ENCODE results near the gene IZUMO1.

Gene IZUMO1

GRCh38 chr19:48757089-48757675, 10.5 kb upstream of the IZUMO1 start:
- no peak for DNase-seq (ENCODE audit: low read depth)

GRCh38 chr19:48756686-48757085, 10.0 kb upstream of the IZUMO1 start:
- DNase-seq (ENCODE audit: low read depth): no peak

- DNase-seq (ENCODE audit: low read depth): no peak
These were observed 9.5 kb upstream of the IZUMO1 start for GRCh38 chr19:48756212-48756611.

- DNase-seq (ENCODE audit: low read depth): no peak
These were observed 9.1 kb upstream of the IZUMO1 start for GRCh38 chr19:48755787-48756186.

- no peak for DNase-seq (ENCODE audit: low read depth)
These were observed 8.5 kb upstream of the IZUMO1 start, which contains the start of gene FGF21 for GRCh38 chr19:48755084-48755641. Gene FGF21, plus strand, starts transcription at chr19:48755524. Its CDS starts 713 bp downstream, at chr19:48756237.

- DNase-seq (ENCODE audit: low read depth): no peak
These were observed 6.0 kb upstream of the IZUMO1 start, which contains the start of gene FUT1 for GRCh38 chr19:48752496-48753365. Gene FUT1, minus strand, starts transcription at chr19:48752641. Its CDS starts 1,360 bp downstream, at chr19:48751281.

- DNase-seq (ENCODE audit: low read depth): no peak
These were observed 5.3 kb upstream of the IZUMO1 start for GRCh38 chr19:48751845-48752495.

GRCh38 chr19:48750771-48751504, 4.2 kb upstream of the IZUMO1 start:
- DNase-seq (ENCODE audit: low read depth): no peak

GRCh38 chr19:48750351-48750750, 3.6 kb upstream of the IZUMO1 start:
- no peak for DNase-seq (ENCODE audit: low read depth)

- DNase-seq (ENCODE audit: low read depth): no peak
These were observed 3.0 kb upstream of the IZUMO1 start for GRCh38 chr19:48749571-48750198.

- no peak for DNase-seq (ENCODE audit: low read depth)
These were observed 599 bp downstream of the IZUMO1 start for GRCh38 chr19:48746110-48746509.

- peak; percentile 41 for DNase-seq (ENCODE audit: low read depth)
These were observed 1.3 kb downstream of the IZUMO1 start for GRCh38 chr19:48745208-48745995.

- no peak for DNase-seq (ENCODE audit: low read depth)
These were observed 4.6 kb downstream of the IZUMO1 start for GRCh38 chr19:48742096-48742495.

- DNase-seq (ENCODE audit: low read depth): no peak
These were observed 5.3 kb downstream of the IZUMO1 start for GRCh38 chr19:48741129-48741999.

GRCh38 chr19:48740164-48740972, 6.3 kb downstream of the IZUMO1 start, which contains the start of gene RASIP1:
Gene RASIP1, minus strand, starts transcription at chr19:48740610. Its CDS starts 328 bp downstream, at chr19:48740282.
- no peak for DNase-seq (ENCODE audit: low read depth)

- DNase-seq (ENCODE audit: low read depth): no peak
These were observed 7.1 kb downstream of the IZUMO1 start for GRCh38 chr19:48739404-48740163.

- DNase-seq (ENCODE audit: low read depth): peak; percentile 54
These were observed 7.9 kb downstream of the IZUMO1 start for GRCh38 chr19:48738557-48739403.
